GM12878 (cell line): ENCODE results near the gene MEGF6. TPM values are rescaled to one million over a fixed set of nuclear protein-coding genes. Genes with fewer than 3 reads are reported as not detected.
A peak's percentile ranks its signal among the peaks of the same experiment; 100 is the strongest.

Experiments used
- ASH2L ChIP-seq: fragments of 300-600, 200-600 bp; sonication (generic); IDR thresholded peaks from 2 replicates; pipeline ENCODE4 v1.6.1; 2017; ENCODE audit warnings: low read depth, mild to moderate bottlenecking, borderline replicate concordance
- BACH1 ChIP-seq: fragments of 450-650 bp; IDR thresholded peaks from 2 replicates; pipeline ENCODE4 v1.6.1; 2017; ENCODE audit warnings: mild to moderate bottlenecking, borderline replicate concordance
- BRCA1 ChIP-seq: IDR thresholded peaks from 2 replicates; pipeline ENCODE4 v1.6.1; 2011; ENCODE audit warnings: low read depth, low read length, improper control_type of control experiment
- CHD4 ChIP-seq: fragments of 200-600 bp; sonication (generic); IDR thresholded peaks from 2 replicates; pipeline ENCODE4 v1.6.1; 2016; ENCODE audit warnings: mild to moderate bottlenecking
- CREM ChIP-seq: IDR thresholded peaks from 2 replicates; pipeline ENCODE4 v1.6.1; 2014; ENCODE audit warnings: antibody characterized with exemption, low read depth
- E4F1 ChIP-seq: fragments of 450-650 bp; IDR thresholded peaks from 2 replicates; pipeline ENCODE4 v1.6.1; 2018; ENCODE audit warnings: borderline replicate concordance, mild to moderate bottlenecking; ENCODE audit not compliant: partially characterized antibody
- GATAD2B ChIP-seq: fragments of 450-650 bp; conservative IDR thresholded peaks from 2 replicates; pipeline ENCODE4 v1.6.1; 2017; ENCODE audit warnings: low read depth, mild to moderate bottlenecking, moderate library complexity
- HCFC1 ChIP-seq: fragments of 150-350 bp; IDR thresholded peaks from 2 replicates; pipeline ENCODE4 v1.6.1; 2014; ENCODE audit warnings: low read length
- JUNB ChIP-seq: IDR thresholded peaks from 2 replicates; pipeline ENCODE4 v1.6.1; 2016; ENCODE audit warnings: antibody characterized with exemption, mild to moderate bottlenecking
- KLF5 ChIP-seq: fragments of 450-650 bp; IDR thresholded peaks from 2 replicates; pipeline ENCODE4 v1.6.1; 2014; ENCODE audit warnings: mild to moderate bottlenecking; ENCODE audit not compliant: partially characterized antibody
- LARP7 ChIP-seq: fragments of 450-650 bp; IDR thresholded peaks from 2 replicates; pipeline ENCODE4 v1.6.1; 2017; ENCODE audit warnings: mild to moderate bottlenecking
- NBN ChIP-seq: fragments of 450-650 bp; IDR thresholded peaks from 2 replicates; pipeline ENCODE4 v1.6.1; 2016
- NR2C2 ChIP-seq: IDR thresholded peaks from 2 replicates; pipeline ENCODE4 v1.6.1; 2011; ENCODE audit warnings: borderline replicate concordance, low read depth; ENCODE audit not compliant: control insufficient read depth, insufficient read length
- PBX3 ChIP-seq: IDR thresholded peaks from 2 replicates; pipeline ENCODE4 v1.6.1; 2011; ENCODE audit warnings: mild to moderate bottlenecking, low read depth, low read length, moderate library complexity; ENCODE audit not compliant: insufficient replicate concordance
- POLR2A ChIP-seq: IDR thresholded peaks from 2 replicates; pipeline ENCODE4 v1.6.1; 2011; ENCODE audit warnings: low read depth, mild to moderate bottlenecking, low read length
- POLR2AphosphoS5 ChIP-seq: IDR thresholded peaks from 2 replicates; pipeline ENCODE4 v1.6.1; 2011; ENCODE audit warnings: mild to moderate bottlenecking, low read length, inconsistent platforms
- RB1 ChIP-seq: fragments of 450-650 bp; formaldehyde crosslinking; IDR thresholded peaks from 2 replicates; pipeline ENCODE4 v1.6.1; 2017; ENCODE audit warnings: mild to moderate bottlenecking, borderline replicate concordance
- SIX5 ChIP-seq: IDR thresholded peaks from 2 replicates; pipeline ENCODE4 v1.6.1; 2011; ENCODE audit warnings: mild to moderate bottlenecking, low read depth, low read length, moderate library complexity; ENCODE audit not compliant: severe bottlenecking
- SMARCA5 ChIP-seq: fragments of 450-650 bp; IDR thresholded peaks from 2 replicates; pipeline ENCODE4 v1.6.1; 2017; ENCODE audit warnings: mild to moderate bottlenecking
- SREBF1 ChIP-seq: IDR thresholded peaks from 2 replicates; pipeline ENCODE4 v1.6.1; 2012; ENCODE audit warnings: mild to moderate bottlenecking, low read length
- SRF ChIP-seq, 2 experiments: IDR thresholded peaks; 2 replicates each; pipeline ENCODE4 v1.6.1; 2011; ENCODE audit warnings: low read depth in 2 of 2, low read length in 2 of 2, mild to moderate bottlenecking in 1 of 2, moderate library complexity in 1 of 2
- TARDBP ChIP-seq: IDR thresholded peaks from 2 replicates; pipeline ENCODE4 v1.6.1; 2016; ENCODE audit warnings: borderline replicate concordance
- USF2 ChIP-seq: IDR thresholded peaks from 2 replicates; pipeline ENCODE4 v1.6.1; 2011; ENCODE audit warnings: low read depth, low read length, improper control_type of control experiment, borderline replicate concordance
- WRNIP1 ChIP-seq: IDR thresholded peaks from 2 replicates; pipeline ENCODE4 v1.6.1; 2011; ENCODE audit warnings: low read depth, low read length, improper control_type of control experiment, borderline replicate concordance
- ZNF592 ChIP-seq: fragments of 450-650 bp; IDR thresholded peaks from 2 replicates; pipeline ENCODE4 v1.6.1; 2017; ENCODE audit warnings: mild to moderate bottlenecking, moderate library complexity
- polyA plus RNA-seq, 11 experiments: library from polyadenylated mRNA; depleted of rRNA in 4 of 11; unstranded in 6 of 11; stranded (reverse) in 5 of 11; fragments of >200 nt; fragmentation: Nextera tagmentation in 4 of 11; fragmentation: Illumina TruSeq in 1 of 11; extraction: Ambion mirVana in 4 of 11; extraction: Trizol in 1 of 11; gene quantifications; 1 replicate in 1 of 11; 2 replicates in 10 of 11; pipeline versions ENCODE4 v1.2.1 to v1.2.3, GENCODE V29; 2011 to 2016; ENCODE audit warnings: inconsistent platforms in 2 of 11, missing spikeins in 2 of 11, low read depth in 1 of 11
- total RNA-seq, 4 experiments: library from RNA; depleted of rRNA in 3 of 4; stranded (reverse); fragments of >200 nt in 3 of 4; fragmentation: Illumina TruSeq in 1 of 4; extraction: Trizol in 1 of 4; gene quantifications; 2 replicates each; pipeline versions ENCODE4 v1.2.1 to v1.2.3, GENCODE V29; 2013 to 2021

The MEGF6 gene
- total and polyA plus RNA-seq, 10 of the 15 experiments (the other 5 are each of a cell fraction or from before 2014, with no cell fraction given) = 0.03 to 0.41 TPM; not detected in 8

- no peak for TF ChIP-seq SIX5
- peak; percentile 84 for TF ChIP-seq GATAD2B
- TF ChIP-seq HCFC1 = no peak
- TF ChIP-seq USF2 = no peak
- no peak for TF ChIP-seq PBX3
- TF ChIP-seq TARDBP = no peak
- TF ChIP-seq CREM = no peak
- no peak for TF ChIP-seq POLR2AphosphoS5
- TF ChIP-seq WRNIP1 = no peak
- 0 out of 2 replicates have a peak, but pooled peaks have one; percentile 37 for TF ChIP-seq SMARCA5
- TF ChIP-seq ZNF592 = no peak
- TF ChIP-seq CHD4 = no peak
- no peak for TF ChIP-seq ASH2L
- TF ChIP-seq KLF5 = no peak
- TF ChIP-seq RB1 = peak; percentile 91; the same call in 1 of the 2 replicates
- TF ChIP-seq SRF (IDR thresholded peaks at IDR 0.05; ENCODE audit: low read depth in 2 of 2, low read length in 2 of 2) = no peak
- TF ChIP-seq BRCA1 = no peak
- TF ChIP-seq POLR2A = no peak
- TF ChIP-seq SREBF1 = no peak
- 0 out of 2 replicates have a peak, but pooled peaks have one; percentile 48 for TF ChIP-seq BACH1
- no peak for TF ChIP-seq NR2C2
- peak; percentile 79 for TF ChIP-seq LARP7
- TF ChIP-seq E4F1 = no peak
- TF ChIP-seq NBN = no peak
- no peak for TF ChIP-seq JUNB
Measured at GRCh38 chr1:3651930-3652547, 40.7 kb upstream of the MEGF6 start, which contains the start of gene TP73 (continued).
